Measurements from ENCODE around the gene RAB18. TPM values are rescaled to one million over a fixed set of nuclear protein-coding genes. Genes with fewer than 3 reads are reported as not detected.

RAB18 gene
- total and polyA plus RNA-seq, 2 experiments from 2014 or later: 35.5 to 77.2 TPM

DNA sequence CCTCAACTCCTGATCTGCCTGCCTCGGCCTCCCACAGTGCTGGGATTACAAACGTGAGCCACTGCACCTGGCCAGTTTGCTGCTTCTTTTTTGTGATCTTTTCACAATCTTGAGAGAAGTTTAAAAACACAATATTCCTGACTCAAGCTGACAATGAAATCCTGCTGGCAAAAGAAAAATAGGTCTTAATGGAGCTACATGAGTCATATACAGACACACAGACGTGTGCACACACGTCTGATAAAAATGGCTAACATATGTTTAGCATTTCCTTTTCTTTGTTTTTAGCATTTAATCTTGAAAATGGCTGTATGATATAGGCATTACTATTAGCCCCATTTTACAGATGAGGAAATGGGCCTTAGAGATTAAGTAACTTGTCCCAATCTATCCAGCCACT lies 29.4 kb upstream of the RAB18 start (continued):
- TF ChIP-seq, protein P1, sequence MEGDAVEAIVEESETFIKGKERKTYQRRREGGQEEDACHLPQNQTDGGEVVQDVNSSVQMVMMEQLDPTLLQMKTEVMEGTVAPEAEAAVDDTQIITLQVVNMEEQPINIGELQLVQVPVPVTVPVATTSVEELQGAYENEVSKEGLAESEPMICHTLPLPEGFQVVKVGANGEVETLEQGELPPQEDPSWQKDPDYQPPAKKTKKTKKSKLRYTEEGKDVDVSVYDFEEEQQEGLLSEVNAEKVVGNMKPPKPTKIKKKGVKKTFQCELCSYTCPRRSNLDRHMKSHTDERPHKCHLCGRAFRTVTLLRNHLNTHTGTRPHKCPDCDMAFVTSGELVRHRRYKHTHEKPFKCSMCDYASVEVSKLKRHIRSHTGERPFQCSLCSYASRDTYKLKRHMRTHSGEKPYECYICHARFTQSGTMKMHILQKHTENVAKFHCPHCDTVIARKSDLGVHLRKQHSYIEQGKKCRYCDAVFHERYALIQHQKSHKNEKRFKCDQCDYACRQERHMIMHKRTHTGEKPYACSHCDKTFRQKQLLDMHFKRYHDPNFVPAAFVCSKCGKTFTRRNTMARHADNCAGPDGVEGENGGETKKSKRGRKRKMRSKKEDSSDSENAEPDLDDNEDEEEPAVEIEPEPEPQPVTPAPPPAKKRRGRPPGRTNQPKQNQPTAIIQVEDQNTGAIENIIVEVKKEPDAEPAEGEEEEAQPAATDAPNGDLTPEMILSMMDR (conservative IDR thresholded peaks at IDR 0.05; ENCODE audit: low read depth in 2 of 2): no peak
- TF ChIP-seq POLR2AphosphoS5 (IDR thresholded peaks at IDR 0.05; ENCODE audit: low read depth): no peak
- TF ChIP-seq ZNF114 (CRISPR knock-in tag; IDR thresholded peaks at IDR 0.05): no peak

DNA sequence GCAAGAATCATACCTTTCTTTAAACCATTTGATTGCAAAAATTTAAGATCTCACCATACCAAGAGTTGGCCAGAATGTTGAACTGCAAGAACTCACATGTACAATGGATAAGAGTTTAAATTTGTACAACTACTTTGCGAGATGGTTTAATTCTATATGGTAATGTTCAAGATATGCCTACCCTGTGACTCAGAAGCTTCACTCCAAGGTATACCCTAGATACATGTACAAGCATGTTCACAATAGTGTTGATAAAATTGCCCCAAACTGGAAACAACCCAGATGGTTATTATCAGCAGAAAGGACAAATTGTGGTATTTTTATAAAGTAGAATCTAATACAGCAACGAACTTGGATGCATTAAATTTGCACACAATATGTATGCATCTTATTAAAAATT lies 25.1 kb upstream of the RAB18 start:
- Histone ChIP-seq H3K4me2 (no peak overlapping the region), H3K4me1 (ENCODE audit: insufficient read depth) (0 out of 2 replicates have a peak, but pooled peaks cover 7% of the 10 kb centered on the region), H3K9me2 (ENCODE audit: insufficient read depth) (peaks cover 3% of the 10 kb centered on the region; the same call in 1 of the 2 replicates), H4K20me1 (replicated peaks; ENCODE audit: insufficient read depth) (no peaks in the 10 kb centered on the region), H3K36me3 (ENCODE audit: insufficient read depth) (no peaks in the 10 kb centered on the region), H3F3A (replicated peaks; ENCODE audit: low read depth) (no peaks in the 10 kb centered on the region), H3K79me2 (replicated peaks; ENCODE audit: insufficient read depth) (no peaks in the 10 kb centered on the region), H3K4me3 (no peak overlapping the region), H2AFZ (no peak overlapping the region), H3K27ac (ENCODE audit: low read depth) (no peak overlapping the region), H3K27me3 (ENCODE audit: insufficient read depth) (no peaks in the 10 kb centered on the region)
- Mint-ChIP-seq H3K27me3 (ENCODE audit: insufficient read depth, low read depth, poor library complexity) (no peaks in the 10 kb centered on the region), H3K27ac (no peak overlapping the region), H3K9me3 (no peaks in the 10 kb centered on the region), H3K36me3 (ENCODE audit: low read depth) (no peaks in the 10 kb centered on the region), H3K4me3 (no peak overlapping the region), H3K4me1 (peaks cover 3% of the 10 kb centered on the region; the same call in 2 of the 3 replicates)
- ATAC-seq (no peak), DNase-seq (ENCODE audit: low spot score) (no peak)
- TF ChIP-seq STAT1 (IDR thresholded peaks at IDR 0.05; ENCODE audit: unreplicated experiment): no peak
- TF ChIP-seq CREB1 (CRISPR knock-in tag; IDR thresholded peaks at IDR 0.05; ENCODE audit: low read depth): no peak
- TF ChIP-seq JUNB (IDR thresholded peaks at IDR 0.05; ENCODE audit: unreplicated experiment): no peak
- TF ChIP-seq, protein P2, sequence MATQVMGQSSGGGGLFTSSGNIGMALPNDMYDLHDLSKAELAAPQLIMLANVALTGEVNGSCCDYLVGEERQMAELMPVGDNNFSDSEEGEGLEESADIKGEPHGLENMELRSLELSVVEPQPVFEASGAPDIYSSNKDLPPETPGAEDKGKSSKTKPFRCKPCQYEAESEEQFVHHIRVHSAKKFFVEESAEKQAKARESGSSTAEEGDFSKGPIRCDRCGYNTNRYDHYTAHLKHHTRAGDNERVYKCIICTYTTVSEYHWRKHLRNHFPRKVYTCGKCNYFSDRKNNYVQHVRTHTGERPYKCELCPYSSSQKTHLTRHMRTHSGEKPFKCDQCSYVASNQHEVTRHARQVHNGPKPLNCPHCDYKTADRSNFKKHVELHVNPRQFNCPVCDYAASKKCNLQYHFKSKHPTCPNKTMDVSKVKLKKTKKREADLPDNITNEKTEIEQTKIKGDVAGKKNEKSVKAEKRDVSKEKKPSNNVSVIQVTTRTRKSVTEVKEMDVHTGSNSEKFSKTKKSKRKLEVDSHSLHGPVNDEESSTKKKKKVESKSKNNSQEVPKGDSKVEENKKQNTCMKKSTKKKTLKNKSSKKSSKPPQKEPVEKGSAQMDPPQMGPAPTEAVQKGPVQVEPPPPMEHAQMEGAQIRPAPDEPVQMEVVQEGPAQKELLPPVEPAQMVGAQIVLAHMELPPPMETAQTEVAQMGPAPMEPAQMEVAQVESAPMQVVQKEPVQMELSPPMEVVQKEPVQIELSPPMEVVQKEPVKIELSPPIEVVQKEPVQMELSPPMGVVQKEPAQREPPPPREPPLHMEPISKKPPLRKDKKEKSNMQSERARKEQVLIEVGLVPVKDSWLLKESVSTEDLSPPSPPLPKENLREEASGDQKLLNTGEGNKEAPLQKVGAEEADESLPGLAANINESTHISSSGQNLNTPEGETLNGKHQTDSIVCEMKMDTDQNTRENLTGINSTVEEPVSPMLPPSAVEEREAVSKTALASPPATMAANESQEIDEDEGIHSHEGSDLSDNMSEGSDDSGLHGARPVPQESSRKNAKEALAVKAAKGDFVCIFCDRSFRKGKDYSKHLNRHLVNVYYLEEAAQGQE (IDR thresholded peaks at IDR 0.05; ENCODE audit: unreplicated experiment): no peak
- TF ChIP-seq, protein P3, sequence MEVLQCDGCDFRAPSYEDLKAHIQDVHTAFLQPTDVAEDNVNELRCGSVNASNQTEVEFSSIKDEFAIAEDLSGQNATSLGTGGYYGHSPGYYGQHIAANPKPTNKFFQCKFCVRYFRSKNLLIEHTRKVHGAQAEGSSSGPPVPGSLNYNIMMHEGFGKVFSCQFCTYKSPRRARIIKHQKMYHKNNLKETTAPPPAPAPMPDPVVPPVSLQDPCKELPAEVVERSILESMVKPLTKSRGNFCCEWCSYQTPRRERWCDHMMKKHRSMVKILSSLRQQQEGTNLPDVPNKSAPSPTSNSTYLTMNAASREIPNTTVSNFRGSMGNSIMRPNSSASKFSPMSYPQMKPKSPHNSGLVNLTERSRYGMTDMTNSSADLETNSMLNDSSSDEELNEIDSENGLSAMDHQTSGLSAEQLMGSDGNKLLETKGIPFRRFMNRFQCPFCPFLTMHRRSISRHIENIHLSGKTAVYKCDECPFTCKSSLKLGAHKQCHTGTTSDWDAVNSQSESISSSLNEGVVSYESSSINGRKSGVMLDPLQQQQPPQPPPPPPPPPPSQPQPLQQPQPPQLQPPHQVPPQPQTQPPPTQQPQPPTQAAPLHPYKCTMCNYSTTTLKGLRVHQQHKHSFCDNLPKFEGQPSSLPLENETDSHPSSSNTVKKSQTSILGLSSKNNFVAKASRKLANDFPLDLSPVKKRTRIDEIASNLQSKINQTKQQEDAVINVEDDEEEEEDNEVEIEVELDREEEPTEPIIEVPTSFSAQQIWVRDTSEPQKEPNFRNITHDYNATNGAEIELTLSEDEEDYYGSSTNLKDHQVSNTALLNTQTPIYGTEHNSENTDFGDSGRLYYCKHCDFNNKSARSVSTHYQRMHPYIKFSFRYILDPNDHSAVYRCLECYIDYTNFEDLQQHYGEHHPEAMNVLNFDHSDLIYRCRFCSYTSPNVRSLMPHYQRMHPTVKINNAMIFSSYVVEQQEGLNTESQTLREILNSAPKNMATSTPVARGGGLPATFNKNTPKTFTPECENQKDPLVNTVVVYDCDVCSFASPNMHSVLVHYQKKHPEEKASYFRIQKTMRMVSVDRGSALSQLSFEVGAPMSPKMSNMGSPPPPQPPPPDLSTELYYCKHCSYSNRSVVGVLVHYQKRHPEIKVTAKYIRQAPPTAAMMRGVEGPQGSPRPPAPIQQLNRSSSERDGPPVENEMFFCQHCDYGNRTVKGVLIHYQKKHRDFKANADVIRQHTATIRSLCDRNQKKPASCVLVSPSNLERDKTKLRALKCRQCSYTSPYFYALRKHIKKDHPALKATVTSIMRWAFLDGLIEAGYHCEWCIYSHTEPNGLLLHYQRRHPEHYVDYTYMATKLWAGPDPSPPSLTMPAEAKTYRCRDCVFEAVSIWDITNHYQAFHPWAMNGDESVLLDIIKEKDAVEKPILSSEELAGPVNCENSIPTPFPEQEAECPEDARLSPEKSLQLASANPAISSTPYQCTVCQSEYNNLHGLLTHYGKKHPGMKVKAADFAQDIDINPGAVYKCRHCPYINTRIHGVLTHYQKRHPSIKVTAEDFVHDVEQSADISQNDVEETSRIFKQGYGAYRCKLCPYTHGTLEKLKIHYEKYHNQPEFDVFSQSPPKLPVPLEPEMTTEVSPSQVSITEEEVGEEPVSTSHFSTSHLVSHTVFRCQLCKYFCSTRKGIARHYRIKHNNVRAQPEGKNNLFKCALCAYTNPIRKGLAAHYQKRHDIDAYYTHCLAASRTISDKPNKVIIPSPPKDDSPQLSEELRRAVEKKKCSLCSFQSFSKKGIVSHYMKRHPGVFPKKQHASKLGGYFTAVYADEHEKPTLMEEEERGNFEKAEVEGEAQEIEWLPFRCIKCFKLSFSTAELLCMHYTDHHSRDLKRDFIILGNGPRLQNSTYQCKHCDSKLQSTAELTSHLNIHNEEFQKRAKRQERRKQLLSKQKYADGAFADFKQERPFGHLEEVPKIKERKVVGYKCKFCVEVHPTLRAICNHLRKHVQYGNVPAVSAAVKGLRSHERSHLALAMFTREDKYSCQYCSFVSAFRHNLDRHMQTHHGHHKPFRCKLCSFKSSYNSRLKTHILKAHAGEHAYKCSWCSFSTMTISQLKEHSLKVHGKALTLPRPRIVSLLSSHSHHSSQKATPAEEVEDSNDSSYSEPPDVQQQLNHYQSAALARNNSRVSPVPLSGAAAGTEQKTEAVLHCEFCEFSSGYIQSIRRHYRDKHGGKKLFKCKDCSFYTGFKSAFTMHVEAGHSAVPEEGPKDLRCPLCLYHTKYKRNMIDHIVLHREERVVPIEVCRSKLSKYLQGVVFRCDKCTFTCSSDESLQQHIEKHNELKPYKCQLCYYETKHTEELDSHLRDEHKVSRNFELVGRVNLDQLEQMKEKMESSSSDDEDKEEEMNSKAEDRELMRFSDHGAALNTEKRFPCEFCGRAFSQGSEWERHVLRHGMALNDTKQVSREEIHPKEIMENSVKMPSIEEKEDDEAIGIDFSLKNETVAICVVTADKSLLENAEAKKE (CRISPR knock-in tag; IDR thresholded peaks at IDR 0.05): no peak
- TF ChIP-seq ZNF331 (CRISPR knock-in tag; IDR thresholded peaks at IDR 0.05; ENCODE audit: low read depth): no peak
- TF ChIP-seq POLR2AphosphoS5 (IDR thresholded peaks at IDR 0.05; ENCODE audit: low read depth): no peak
- TF ChIP-seq EZH2phosphoT487 (IDR thresholded peaks at IDR 0.05; ENCODE audit: unreplicated experiment): no peak
- TF ChIP-seq NANOG (IDR thresholded peaks at IDR 0.05; ENCODE audit: borderline replicate concordance): no peak
- TF ChIP-seq EZH2 (IDR thresholded peaks at IDR 0.05; ENCODE audit: low read depth, unreplicated experiment): no peak
- TF ChIP-seq, protein P1 (conservative IDR thresholded peaks at IDR 0.05; ENCODE audit: low read depth in 2 of 2): no peak
